ENCODE measurements around the gene DLG5. TPM values are rescaled to one million over a fixed set of nuclear protein-coding genes. Genes with fewer than 3 reads are reported as not detected.

DLG5 gene
- total RNA-seq, 2 experiments from 2014 or later: 2.1 to 2.3 TPM

GRCh38 chr10:77965294-77965693 is 38.7 kb upstream of the DLG5 start:
- H3K27ac Mint-ChIP-seq: no peak overlapping the region
- peaks cover 8% of the 10 kb centered on the region for H3K9me3 Mint-ChIP-seq (ENCODE audit: low read depth)
- intact Hi-C loops (cut with DNase I, micrococcal nuclease): no loop called here
- no peaks in the 10 kb centered on the region for H3K36me3 Mint-ChIP-seq (ENCODE audit: low read depth)
- H3K27me3 Mint-ChIP-seq: no peaks in the 10 kb centered on the region
- ChIA-PET POLR2A (no interaction called here), CTCF (no interaction called here)
- DNase-seq (peak; percentile 55), ATAC-seq (peak; percentile 67)
- H3K4me3 Mint-ChIP-seq: no peak overlapping the region
- peaks cover 7% of the 10 kb centered on the region for H3K4me1 Mint-ChIP-seq

- no peaks in the 10 kb centered on the region for H3K27me3 Mint-ChIP-seq
- H3K36me3 Mint-ChIP-seq (ENCODE audit: low read depth): no peaks in the 10 kb centered on the region
- H3K27ac Mint-ChIP-seq: no peak overlapping the region
- peaks cover 8% of the 10 kb centered on the region for H3K9me3 Mint-ChIP-seq (ENCODE audit: low read depth)
- H3K4me3 Mint-ChIP-seq: no peak overlapping the region
- ChIA-PET CTCF (no interaction called here), POLR2A (no interaction called here)
- DNase-seq: no peak
- intact Hi-C loops (cut with DNase I, micrococcal nuclease): no loop called here
- no peak for ATAC-seq
- H3K4me1 Mint-ChIP-seq: peaks cover 7% of the 10 kb centered on the region
Observed at GRCh38 chr10:77964811-77965210, 38.3 kb upstream of the DLG5 start.

GRCh38 chr10:77963901-77964300 is 37.3 kb upstream of the DLG5 start:
- H3K4me1 Mint-ChIP-seq: peaks cover 7% of the 10 kb centered on the region
- ATAC-seq: no peak
- no peaks in the 10 kb centered on the region for H3K36me3 Mint-ChIP-seq (ENCODE audit: low read depth)
- no peaks in the 10 kb centered on the region for H3K27me3 Mint-ChIP-seq
- DNase-seq: no peak
- intact Hi-C loops (cut with DNase I, micrococcal nuclease): no loop called here
- ChIA-PET POLR2A (no interaction called here), CTCF (interaction anchor here (0.6 kb wide), 1 partner anchor 1504 kb away, joined by 3 read pairs; no protein-coding TSS in a partner anchor)
- no peak overlapping the region for H3K27ac Mint-ChIP-seq
- no peak overlapping the region for H3K4me3 Mint-ChIP-seq
- H3K9me3 Mint-ChIP-seq (ENCODE audit: low read depth): peaks cover 8% of the 10 kb centered on the region

DNA sequence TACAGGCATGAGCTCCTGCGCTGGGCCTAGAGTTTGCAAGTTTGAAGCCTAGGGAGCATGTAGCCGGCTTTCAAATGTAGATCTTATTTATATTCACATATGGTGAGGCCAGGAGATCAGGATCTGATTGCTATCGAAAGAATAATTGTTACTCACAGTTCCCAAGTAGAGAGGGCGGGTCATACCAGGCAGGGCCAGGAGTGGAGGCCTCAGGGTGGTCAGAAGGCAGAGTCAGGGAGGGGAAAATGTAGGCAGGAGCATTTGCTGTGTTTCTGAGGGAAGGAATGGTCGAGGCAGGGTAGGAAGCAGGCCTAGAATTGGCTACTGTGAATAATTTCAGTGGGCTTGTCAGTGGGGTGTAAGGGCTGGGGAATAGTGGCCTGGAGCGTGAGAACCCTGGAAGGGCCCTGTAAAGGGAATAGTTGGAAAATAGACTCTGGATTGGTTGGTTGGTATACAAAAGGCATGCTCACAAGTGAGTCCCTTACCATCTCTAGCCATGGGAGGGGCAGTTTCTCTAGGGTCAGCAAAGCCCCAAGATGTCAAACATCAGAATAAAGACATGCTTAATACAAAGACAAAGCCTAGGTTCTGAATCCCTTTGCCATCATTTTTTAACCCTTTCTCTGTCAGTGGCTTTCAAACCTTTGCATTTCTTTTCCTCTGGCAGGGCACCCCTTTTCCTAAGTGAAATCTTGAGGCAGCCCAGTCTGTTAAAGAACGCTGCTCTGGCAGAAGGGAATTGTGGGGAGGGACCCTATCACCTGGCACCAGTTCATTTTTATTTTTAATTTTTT is 36.0 kb upstream of the DLG5 start:
- H3K36me3 Mint-ChIP-seq (ENCODE audit: low read depth): no peaks in the 10 kb centered on the region

DNA sequence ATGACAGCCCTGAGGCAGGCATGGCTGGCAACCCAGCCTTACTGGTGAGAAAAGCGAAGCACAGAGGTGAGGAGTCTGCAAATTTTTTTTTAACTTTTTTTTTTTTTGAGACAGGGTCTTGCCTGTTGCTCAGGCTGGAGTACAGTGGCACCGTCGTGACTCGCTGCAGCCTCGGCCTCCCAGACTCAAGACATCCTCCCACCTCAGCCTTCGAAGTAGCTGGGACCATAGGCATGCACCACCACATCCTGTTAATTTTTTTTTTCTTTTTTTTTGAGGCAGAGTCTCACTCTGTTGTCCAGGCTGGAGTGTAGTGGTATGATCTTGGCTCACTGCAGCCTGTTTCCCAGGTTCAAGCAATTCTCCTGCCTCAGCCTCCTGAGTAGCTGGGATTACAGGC is 35.1 kb upstream of the DLG5 start:
- Mint-ChIP-seq H3K27me3 (peaks cover 2% of the 10 kb centered on the region), H3K4me1 (peaks cover 7% of the 10 kb centered on the region), H3K36me3 (ENCODE audit: low read depth) (no peaks in the 10 kb centered on the region), H3K4me3 (no peak overlapping the region), H3K27ac (no peak overlapping the region), H3K9me3 (ENCODE audit: low read depth) (peaks cover 8% of the 10 kb centered on the region)
- ChIA-PET CTCF (interaction anchor here (0.7 kb wide), 1 partner anchor 251 kb away, joined by 3 read pairs; no protein-coding TSS in a partner anchor), POLR2A (no interaction called here)
- DNase-seq (no peak), ATAC-seq (no peak)
- intact Hi-C loops (cut with DNase I, micrococcal nuclease): no loop called here

More for the DNA sequence above, 36.0 kb upstream of the DLG5 start:
- ATAC-seq (no peak), DNase-seq (no peak)
- peaks cover 8% of the 10 kb centered on the region for H3K9me3 Mint-ChIP-seq (ENCODE audit: low read depth)
- ChIA-PET POLR2A (no interaction called here), CTCF (no interaction called here)
- no peak overlapping the region for H3K27ac Mint-ChIP-seq
- no peak overlapping the region for H3K4me3 Mint-ChIP-seq
- H3K4me1 Mint-ChIP-seq: peaks cover 7% of the 10 kb centered on the region
- peaks cover 1% of the 10 kb centered on the region for H3K27me3 Mint-ChIP-seq
- intact Hi-C loops (cut with DNase I, micrococcal nuclease): no loop called here

GRCh38 chr10:77960829-77961329 is 34.3 kb upstream of the DLG5 start:
- ChIA-PET CTCF (no interaction called here), POLR2A (no interaction called here)
- H3K4me3 Mint-ChIP-seq: no peak overlapping the region
- ATAC-seq (peak; percentile 74), DNase-seq (peak; percentile 14)
- intact Hi-C loops (cut with DNase I, micrococcal nuclease): no loop called here
- H3K36me3 Mint-ChIP-seq (ENCODE audit: low read depth): no peaks in the 10 kb centered on the region
- no peak overlapping the region for H3K27ac Mint-ChIP-seq
- peaks cover 2% of the 10 kb centered on the region for H3K27me3 Mint-ChIP-seq
- H3K4me1 Mint-ChIP-seq: peaks cover 7% of the 10 kb centered on the region
- peaks cover 8% of the 10 kb centered on the region for H3K9me3 Mint-ChIP-seq (ENCODE audit: low read depth)

- H3K4me3 Mint-ChIP-seq: no peak overlapping the region
- DNase-seq (no peak), ATAC-seq (no peak)
- H3K36me3 Mint-ChIP-seq (ENCODE audit: low read depth): no peaks in the 10 kb centered on the region
- CTCF ChIA-PET: no interaction called here
- intact Hi-C loops (cut with DNase I, micrococcal nuclease): no loop called here
- H3K27ac Mint-ChIP-seq: no peak overlapping the region
- peaks cover 6% of the 10 kb centered on the region for H3K9me3 Mint-ChIP-seq (ENCODE audit: low read depth)
- peaks cover 3% of the 10 kb centered on the region for H3K4me1 Mint-ChIP-seq
- H3K27me3 Mint-ChIP-seq: peaks cover 2% of the 10 kb centered on the region
- POLR2A ChIA-PET: no interaction called here
Observed at GRCh38 chr10:77959887-77960455, 33.4 kb upstream of the DLG5 start.

- DNase-seq (no peak), ATAC-seq (no peak)
- Mint-ChIP-seq H3K4me1 (peaks cover 1% of the 10 kb centered on the region), H3K36me3 (ENCODE audit: low read depth) (no peaks in the 10 kb centered on the region), H3K9me3 (ENCODE audit: low read depth) (peaks cover 3% of the 10 kb centered on the region), H3K27me3 (peaks cover 2% of the 10 kb centered on the region), H3K4me3 (no peak overlapping the region), H3K27ac (no peak overlapping the region)
- intact Hi-C loops (cut with DNase I, micrococcal nuclease): no loop called here
- ChIA-PET CTCF (no interaction called here), POLR2A (no interaction called here)
Observed at GRCh38 chr10:77959384-77959783, 32.8 kb upstream of the DLG5 start.

DNA sequence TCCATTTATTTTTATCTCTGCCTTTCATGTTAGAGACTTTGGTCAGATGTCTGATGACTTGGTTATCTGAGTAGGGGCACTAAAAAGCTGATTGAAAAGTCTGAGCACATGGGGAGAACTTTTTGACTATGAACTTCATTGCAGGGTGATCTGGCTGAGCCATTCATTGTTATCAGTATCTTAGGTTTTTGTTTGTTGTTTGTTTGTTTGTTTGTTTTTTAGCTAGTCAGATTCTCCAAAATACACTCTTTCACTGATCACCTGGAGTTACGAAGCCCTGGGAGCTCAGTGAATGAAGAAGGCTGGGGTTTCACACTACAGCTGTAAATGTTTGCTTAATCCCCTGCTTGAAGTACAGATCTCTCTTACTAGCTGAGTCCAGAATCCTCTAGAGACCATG is 28.6 kb upstream of the DLG5 start:
- Mint-ChIP-seq H3K4me1 (no peaks in the 10 kb centered on the region), H3K27ac (no peak overlapping the region), H3K9me3 (ENCODE audit: low read depth) (peaks cover 13% of the 10 kb centered on the region), H3K27me3 (peaks cover 6% of the 10 kb centered on the region), H3K4me3 (no peak overlapping the region), H3K36me3 (ENCODE audit: low read depth) (no peaks in the 10 kb centered on the region)
- ChIA-PET CTCF (no interaction called here), POLR2A (no interaction called here)
- DNase-seq (no peak), ATAC-seq (no peak)
- intact Hi-C loops (cut with DNase I, micrococcal nuclease): no loop called here

GRCh38 chr10:77949167-77949566 is 22.6 kb upstream of the DLG5 start:
- H3K27ac Mint-ChIP-seq: no peak overlapping the region
- peaks cover 13% of the 10 kb centered on the region for H3K9me3 Mint-ChIP-seq (ENCODE audit: low read depth)
- no peaks in the 10 kb centered on the region for H3K4me1 Mint-ChIP-seq
- DNase-seq (no peak), ATAC-seq (no peak)
- H3K36me3 Mint-ChIP-seq (ENCODE audit: low read depth): no peaks in the 10 kb centered on the region
- peaks cover 30% of the 10 kb centered on the region for H3K27me3 Mint-ChIP-seq
- CTCF ChIA-PET: interaction anchor here (0.7 kb wide), 1 partner anchor 86 kb away, joined by 3 read pairs; no protein-coding TSS in a partner anchor
- H3K4me3 Mint-ChIP-seq: no peak overlapping the region
- POLR2A ChIA-PET: no interaction called here
- intact Hi-C loops (cut with DNase I, micrococcal nuclease): no loop called here

- H3K4me1 Mint-ChIP-seq: peaks cover 4% of the 10 kb centered on the region
- H3K27me3 Mint-ChIP-seq: peaks cover 34% of the 10 kb centered on the region
- intact Hi-C loops (cut with DNase I, micrococcal nuclease): no loop called here
- H3K27ac Mint-ChIP-seq: no peak overlapping the region
- H3K36me3 Mint-ChIP-seq (ENCODE audit: low read depth): no peaks in the 10 kb centered on the region
- peaks cover 7% of the 10 kb centered on the region for H3K9me3 Mint-ChIP-seq (ENCODE audit: low read depth)
- ATAC-seq: no peak
- POLR2A ChIA-PET: no interaction called here
- no peak overlapping the region for H3K4me3 Mint-ChIP-seq
- CTCF ChIA-PET: no interaction called here
- no peak for DNase-seq
Observed at GRCh38 chr10:77946084-77946483, 19.5 kb upstream of the DLG5 start.

DNA sequence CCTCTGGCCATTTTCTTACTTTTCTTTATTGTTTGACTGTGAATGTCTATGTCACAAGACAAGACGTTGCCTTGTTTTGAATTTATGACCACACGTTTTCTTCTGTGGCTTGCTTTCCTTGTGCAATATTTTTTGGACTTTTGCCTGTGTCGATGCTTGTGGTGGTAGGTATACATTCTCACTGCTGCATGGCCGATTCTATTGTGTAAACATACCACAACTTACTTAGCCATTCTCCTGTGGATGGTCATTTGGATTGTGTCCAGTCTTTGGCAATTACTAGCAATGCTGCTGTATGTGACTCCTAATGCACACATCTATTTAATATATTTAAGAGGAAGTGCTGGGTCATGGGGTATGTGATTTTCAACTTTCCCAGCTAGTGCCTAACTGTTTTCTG is 18.0 kb upstream of the DLG5 start:
- H3K4me1 Mint-ChIP-seq: peaks cover 4% of the 10 kb centered on the region
- CTCF ChIA-PET: no interaction called here

More for the DNA sequence above, 18.0 kb upstream of the DLG5 start:
- DNase-seq (no peak), ATAC-seq (no peak)
- no peak overlapping the region for H3K27ac Mint-ChIP-seq
- no peaks in the 10 kb centered on the region for H3K36me3 Mint-ChIP-seq (ENCODE audit: low read depth)
- H3K9me3 Mint-ChIP-seq (ENCODE audit: low read depth): no peaks in the 10 kb centered on the region
- POLR2A ChIA-PET: no interaction called here
- intact Hi-C loops (cut with DNase I, micrococcal nuclease): no loop called here
- H3K4me3 Mint-ChIP-seq: no peak overlapping the region
- H3K27me3 Mint-ChIP-seq: peaks cover 28% of the 10 kb centered on the region

Measured in activated CD4-positive, alpha-beta T cell treated with anti-CD3 and anti-CD28 coated beads for 36 hours (primary cell).